B cell (primary cell): ENCODE data around the gene DRD2. TPM values are rescaled to one million over a fixed set of nuclear protein-coding genes. Genes with fewer than 3 reads are reported as not detected.

Experiments
- ATAC-seq: fragments of 200-7000 bp; cut with Tn5 transposase; one replicate; pipeline ENCODE4 v1.10.0; 2021; ENCODE audit warnings: low read depth, mild to moderate bottlenecking, moderate number of reproducible peaks, moderate library complexity
- CTCF ChIA-PET: fragments of 350-600 bp; sonication (Branson Sonifier 250); formaldehyde crosslinking; loops from one replicate; lab custom pipeline; 2021; ENCODE audit warnings: antibody characterized with exemption, inconsistent platforms; lab: Charles Lee
- POLR2A ChIA-PET: fragments of 350-600 bp; sonication (Branson Sonifier 250); formaldehyde crosslinking; loops from one replicate; lab custom pipeline; 2021; ENCODE audit warnings: antibody characterized with exemption; lab: Charles Lee
- DNase-seq: peaks from one replicate; pipeline ENCODE4 v3.0.0; 2013
- H2AFZ ChIP-seq: 2 replicates; pipeline ENCODE4 v1.6.1; 2012; ENCODE audit warnings: mild to moderate bottlenecking, low read depth, low read length; ENCODE audit not compliant: insufficient read depth, poor library complexity, severe bottlenecking
- H3K27ac ChIP-seq, 2 donors: 1 replicate in 1 of 2; 2 replicates in 1 of 2; pipeline ENCODE4 v1.5.1; 2012 to 2013; ENCODE audit warnings: low read length in 2 of 2, mild to moderate bottlenecking in 2 of 2, moderate library complexity in 1 of 2
- H3K27me3 ChIP-seq, 4 experiments: fragments of 200-600 bp in 1 of 4; sonication (generic) in 1 of 4; replicated peaks in 1 of 4; 1 replicate in 2 of 4; 2 replicates in 2 of 4; pipeline versions ENCODE4 v1.6.1 to v1.7.0; 2013 to 2016; ENCODE audit warnings: low read length in 3 of 4, mild to moderate bottlenecking in 2 of 4, mixed read lengths in 1 of 4, moderate library complexity in 1 of 4; ENCODE audit not compliant: insufficient read depth in 4 of 4, control insufficient read depth in 3 of 4; ENCODE audit errors: control extremely low read depth in 1 of 4
- H3K36me3 ChIP-seq, 2 experiments: replicated peaks in 1 of 2; 1 replicate in 1 of 2; 2 replicates in 1 of 2; pipeline versions ENCODE4 v1.6.1 to v1.7.1; 2013; ENCODE audit warnings: low read length in 1 of 2; ENCODE audit not compliant: insufficient read depth in 2 of 2, control insufficient read depth in 1 of 2; ENCODE audit errors: control extremely low read depth in 1 of 2, extremely low read depth in 1 of 2
- H3K4me1 ChIP-seq, 2 donors: fragments of 200-600 bp in 1 of 2; sonication (generic) in 1 of 2; 1 replicate in 1 of 2; 2 replicates in 1 of 2; pipeline versions ENCODE4 v1.5.1 to v1.6.1; 2013 to 2017; ENCODE audit warnings: low read length in 2 of 2; ENCODE audit not compliant: control insufficient read depth in 2 of 2, insufficient read depth in 2 of 2
- H3K4me2 ChIP-seq: replicated peaks from 2 replicates; pipeline ENCODE3; 2012; ENCODE audit warnings: mild to moderate bottlenecking, low read depth, low read length; ENCODE audit not compliant: poor library complexity, severe bottlenecking
- H3K4me3 ChIP-seq, 5 experiments: fragments of 200-600 bp in 1 of 5; sonication (generic) in 1 of 5; 1 replicate in 3 of 5; 2 replicates in 2 of 5; pipeline versions ENCODE4 v1.5.1 to v1.7.0; 2011 to 2016; ENCODE audit warnings: low read length in 4 of 5, mild to moderate bottlenecking in 4 of 5, low read depth in 2 of 5, control low read depth in 1 of 5, moderate library complexity in 1 of 5; ENCODE audit not compliant: insufficient read depth in 1 of 5; ENCODE audit errors: control extremely low read depth in 1 of 5, extremely low read depth in 1 of 5
- H3K79me2 ChIP-seq: fragments of 200-600 bp; sonication (generic); one replicate; pipeline ENCODE4 v1.6.0; 2016; ENCODE audit warnings: low read length; ENCODE audit not compliant: control insufficient read depth, insufficient read depth
- H3K9ac ChIP-seq: fragments of 200-600 bp; sonication (generic); 2 replicates; pipeline ENCODE4 v1.6.1; 2017; ENCODE audit warnings: mild to moderate bottlenecking, low read length, moderate library complexity
- H3K9me3 ChIP-seq, 3 donors: one replicate each; pipeline versions ENCODE4 v1.6.1 to v1.7.1; 2013; ENCODE audit warnings: low read length in 2 of 3; ENCODE audit not compliant: control insufficient read depth in 2 of 3, insufficient read depth in 1 of 3; ENCODE audit errors: control extremely low read depth in 1 of 3
- H4K20me1 ChIP-seq: 2 replicates; pipeline ENCODE4 v1.6.0; 2012; ENCODE audit warnings: mild to moderate bottlenecking, low read length; ENCODE audit not compliant: insufficient read depth, control insufficient read depth, poor library complexity, severe bottlenecking
- H3K27ac Mint-ChIP-seq: one replicate; pipeline ENCODE4 v1.8.0; 2021; ENCODE audit warnings: mixed read lengths
- H3K27me3 Mint-ChIP-seq: one replicate; pipeline ENCODE4 v1.8.0; 2021; ENCODE audit warnings: mixed read lengths
- H3K4me1 Mint-ChIP-seq: one replicate; pipeline ENCODE4 v1.8.0; 2021; ENCODE audit warnings: mixed read lengths
- H3K4me3 Mint-ChIP-seq: one replicate; pipeline ENCODE4 v1.8.0; 2021; ENCODE audit warnings: mixed read lengths
- H3K9me3 Mint-ChIP-seq: one replicate; pipeline ENCODE4 v1.8.0; 2022; ENCODE audit warnings: mixed read lengths; ENCODE audit not compliant: insufficient read depth
- EZH2 ChIP-seq: IDR thresholded peaks from 2 replicates; pipeline ENCODE4 v1.6.1; 2012; ENCODE audit warnings: borderline replicate concordance, low read depth, mild to moderate bottlenecking, moderate library complexity, low read length; ENCODE audit not compliant: insufficient read depth, poor library complexity, severe bottlenecking
- WGBS: methylation state at CpG from one replicate; pipeline ENCODE4 v1.1.5; 2013; ENCODE audit warnings: missing lambda C conversion rate; ENCODE audit not compliant: insufficient coverage; 5-methylcytosine and 5-hydroxymethylcytosine counted together
- intact Hi-C: fragments of 100-400 bp; cut with micrococcal nuclease; formaldehyde crosslinking; loops from one replicate; pipeline ENCODE4 v1.10.0; 2022
- polyA plus RNA-seq: library from polyadenylated mRNA; depleted of rRNA; stranded (reverse); fragments of >200 nt; gene quantifications from 2 replicates; pipeline ENCODE4 v1.2.3, GENCODE V29; 2012
- total RNA-seq, 2 donors: library from RNA; stranded (reverse); fragments of 120-200 nt in 1 of 2; gene quantifications; 1 replicate in 1 of 2; 2 replicates in 1 of 2; pipeline versions ENCODE4 v1.2.3 to v1.2.4, GENCODE V29; 2013 to 2022
- TF ChIP-seq, protein P1 (sequence below): fragments of 200-600 bp; IDR thresholded peaks from one replicate; pipeline ENCODE4 v1.8.0; 2022; ENCODE audit warnings: antibody characterized with exemption, mild to moderate bottlenecking

DRD2 gene
- total and polyA plus RNA-seq, 2 donors (not counting 1 experiment from before 2014, with no cell fraction given) = not detected

DNA sequence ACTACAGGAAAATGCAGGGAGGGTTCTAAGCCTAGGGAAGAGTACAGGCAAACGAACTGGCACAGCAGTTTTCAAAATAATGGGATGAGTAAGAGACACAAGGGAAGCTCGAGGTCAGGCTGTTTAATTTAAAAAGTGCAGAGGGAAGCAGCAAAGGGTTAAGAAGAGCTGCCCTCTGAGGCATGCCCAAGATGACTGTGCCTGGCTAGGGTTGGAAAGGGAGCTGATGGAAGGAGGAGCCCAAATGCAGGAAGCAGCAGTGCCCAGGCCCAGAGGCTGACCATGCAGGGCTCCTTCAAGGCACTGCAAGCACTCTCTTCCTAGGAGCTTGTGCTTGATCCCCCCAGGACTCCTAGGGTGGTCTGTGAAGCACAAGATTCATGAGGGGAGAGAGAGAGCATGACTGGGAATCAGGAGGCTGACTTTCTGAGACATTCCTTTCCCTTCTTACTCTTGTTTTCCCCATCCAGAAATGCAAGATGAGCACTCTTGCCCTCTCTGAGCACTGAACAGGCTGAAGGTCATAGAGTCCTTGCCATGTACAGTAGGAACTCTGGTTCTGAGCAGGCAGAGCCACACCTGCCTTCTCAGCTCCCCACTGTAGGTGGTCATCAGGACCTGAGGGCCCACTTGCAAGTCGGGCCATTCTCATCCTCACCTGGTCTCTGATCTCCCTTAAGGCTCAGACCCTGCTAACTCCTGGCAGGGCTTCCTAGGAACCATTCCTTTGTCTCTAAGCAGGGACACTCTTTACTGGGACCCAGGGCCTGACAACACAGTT, 46.7 kb upstream of the DRD2 start:
- no peak overlapping the region for H3K4me3 Mint-ChIP-seq
- Histone ChIP-seq H4K20me1 (no peaks in the 10 kb centered on the region), H3K9me3 (peaks cover 0 to 3% (median 0%) of the 10 kb centered on the region in 3 donors), H3K9ac (no peak overlapping the region), H3K79me2 (no peaks in the 10 kb centered on the region), H3K4me3 (no peak overlapping the region), H2AFZ (no peak overlapping the region), H3K27me3 (peaks cover 0 to 7% (median 2%) of the 10 kb centered on the region in 4 experiments), H3K4me1 (no peaks in the 10 kb centered on the region), H3K4me2 (no peak overlapping the region), H3K36me3 (no peaks in the 10 kb centered on the region), H3K27ac (no peak overlapping the region)
- peaks cover 28% of the 10 kb centered on the region for H3K27me3 Mint-ChIP-seq
- no peak overlapping the region for H3K27ac Mint-ChIP-seq
- ChIA-PET POLR2A (no interaction called here), CTCF (interaction anchor here (3.3 kb wide), 1 partner anchor 10 kb away, joined by 16 read pairs; no protein-coding TSS in a partner anchor)
- DNase-seq (no peak), ATAC-seq (no peak)
- intact Hi-C loops = no loop called here
- no peaks in the 10 kb centered on the region for H3K9me3 Mint-ChIP-seq
- H3K4me1 Mint-ChIP-seq = no peaks in the 10 kb centered on the region
- TF ChIP-seq EZH2 = no peak
- TF ChIP-seq, protein P1, sequence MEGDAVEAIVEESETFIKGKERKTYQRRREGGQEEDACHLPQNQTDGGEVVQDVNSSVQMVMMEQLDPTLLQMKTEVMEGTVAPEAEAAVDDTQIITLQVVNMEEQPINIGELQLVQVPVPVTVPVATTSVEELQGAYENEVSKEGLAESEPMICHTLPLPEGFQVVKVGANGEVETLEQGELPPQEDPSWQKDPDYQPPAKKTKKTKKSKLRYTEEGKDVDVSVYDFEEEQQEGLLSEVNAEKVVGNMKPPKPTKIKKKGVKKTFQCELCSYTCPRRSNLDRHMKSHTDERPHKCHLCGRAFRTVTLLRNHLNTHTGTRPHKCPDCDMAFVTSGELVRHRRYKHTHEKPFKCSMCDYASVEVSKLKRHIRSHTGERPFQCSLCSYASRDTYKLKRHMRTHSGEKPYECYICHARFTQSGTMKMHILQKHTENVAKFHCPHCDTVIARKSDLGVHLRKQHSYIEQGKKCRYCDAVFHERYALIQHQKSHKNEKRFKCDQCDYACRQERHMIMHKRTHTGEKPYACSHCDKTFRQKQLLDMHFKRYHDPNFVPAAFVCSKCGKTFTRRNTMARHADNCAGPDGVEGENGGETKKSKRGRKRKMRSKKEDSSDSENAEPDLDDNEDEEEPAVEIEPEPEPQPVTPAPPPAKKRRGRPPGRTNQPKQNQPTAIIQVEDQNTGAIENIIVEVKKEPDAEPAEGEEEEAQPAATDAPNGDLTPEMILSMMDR = no peak
- 27% methylated on average over 2 of the region's 3 CpGs for WGBS

DNA sequence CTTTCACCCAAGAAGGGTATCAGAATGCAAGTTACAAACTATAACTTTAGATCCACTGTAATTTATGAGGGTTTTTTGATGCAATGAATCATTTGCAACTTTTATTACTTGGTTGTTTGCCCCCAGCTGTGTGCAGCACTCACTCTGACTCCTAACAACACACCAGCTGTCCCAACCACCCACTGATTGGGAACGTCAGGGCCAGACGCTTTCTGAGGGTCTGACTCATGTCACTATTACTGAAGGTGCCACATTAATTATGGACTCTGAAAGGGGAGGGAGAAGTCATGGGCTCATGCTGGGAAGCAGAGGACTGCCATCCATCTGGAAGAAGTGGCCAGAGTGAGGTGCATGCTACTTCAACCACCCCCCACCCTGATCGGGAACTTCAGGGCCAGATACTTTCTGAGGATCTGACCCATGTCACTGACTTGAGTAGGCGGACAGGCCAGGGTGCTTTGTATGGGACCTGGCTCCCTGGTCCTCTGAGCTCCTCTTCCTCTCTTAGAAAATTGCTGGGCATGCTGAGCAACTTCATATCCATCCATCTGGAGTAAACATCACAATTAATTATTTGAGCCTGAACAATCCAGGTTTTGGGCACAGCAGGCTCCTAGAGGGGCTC, 44.9 kb upstream of the DRD2 start:
- Mint-ChIP-seq H3K4me1 (no peaks in the 10 kb centered on the region), H3K27me3 (peaks cover 26% of the 10 kb centered on the region), H3K27ac (no peak overlapping the region), H3K4me3 (no peak overlapping the region), H3K9me3 (no peaks in the 10 kb centered on the region)
- WGBS = 58% methylated on average over 2 of the region's 4 CpGs
- peaks cover 0 to 7% (median 2%) of the 10 kb centered on the region in 4 experiments for H3K27me3 ChIP-seq
- no peaks in the 10 kb centered on the region for H3K36me3 ChIP-seq
- no peaks in the 10 kb centered on the region for H3K79me2 ChIP-seq
- no peak for TF ChIP-seq EZH2
- TF ChIP-seq, protein P1 = no peak
- H3K27ac ChIP-seq = no peak overlapping the region
- POLR2A ChIA-PET = no interaction called here
- no peak overlapping the region for H2AFZ ChIP-seq
- no peak overlapping the region for H3K4me3 ChIP-seq
- no peak overlapping the region for H3K9ac ChIP-seq
- DNase-seq (no peak), ATAC-seq (no peak)
- no peaks in the 10 kb centered on the region for H4K20me1 ChIP-seq
- no peaks in the 10 kb centered on the region for H3K4me1 ChIP-seq
- CTCF ChIA-PET = interaction anchor here (1.0 to 3.3 kb wide), 2 partner anchors 10 to 12 kb away, joined by 4 to 16 read pairs; no protein-coding TSS in a partner anchor
- no peak overlapping the region for H3K4me2 ChIP-seq
- intact Hi-C loops = no loop called here
- peaks cover 0 to 3% (median 0%) of the 10 kb centered on the region in 3 donors for H3K9me3 ChIP-seq
